Heart right ventricle (tissue), 16 donors: ENCODE measurements around the gene MIGA1. TPM values are rescaled to one million over a fixed set of nuclear protein-coding genes. Genes with fewer than 3 reads are reported as not detected.

Source experiments
- ATAC-seq, 8 donors: fragments of 200-7000 bp; cut with Tn5 transposase; one replicate each; pipeline ENCODE4 v1.9.1; 2020; ENCODE audit warnings: mild to moderate bottlenecking in 8 of 8, moderate library complexity in 8 of 8, moderate number of reproducible peaks in 1 of 8
- DNase-seq, 2 donors: peaks; one replicate each; pipeline ENCODE4 v3.0.0-alpha.2; 2020
- H3K27ac ChIP-seq, 10 donors: fragments of 200-600 bp; sonication (generic) in 2 of 10; one replicate each; pipeline versions ENCODE4 v1.5.0 to v1.8.0; 2020 to 2022; ENCODE audit warnings: mild to moderate bottlenecking in 3 of 10
- H3K27me3 ChIP-seq, 7 donors: fragments of 200-600 bp; one replicate each; pipeline ENCODE4 v1.8.0; 2021 to 2022; ENCODE audit warnings: mild to moderate bottlenecking in 2 of 7
- H3K36me3 ChIP-seq, 9 donors: fragments of 200-600 bp; sonication (generic) in 1 of 9; one replicate each; pipeline versions ENCODE4 v1.5.0 to v1.8.0; 2020 to 2022; ENCODE audit warnings: mild to moderate bottlenecking in 2 of 9
- H3K4me1 ChIP-seq, 9 donors: fragments of 200-600 bp; sonication (generic) in 1 of 9; one replicate each; pipeline versions ENCODE4 v1.5.0 to v1.8.0; 2020 to 2022; ENCODE audit warnings: mild to moderate bottlenecking in 4 of 9
- H3K4me3 ChIP-seq, 10 donors: fragments of 200-600 bp; sonication (generic) in 2 of 10; one replicate each; pipeline versions ENCODE4 v1.5.0 to v1.8.0; 2020 to 2022; ENCODE audit warnings: mild to moderate bottlenecking in 7 of 10, moderate library complexity in 2 of 10
- H3K9me3 ChIP-seq, 11 donors: fragments of 200-600 bp in 10 of 11; sonication (generic) in 2 of 11; one replicate each; pipeline versions ENCODE4 v1.5.0 to v1.8.0; 2013 to 2022; ENCODE audit warnings: mild to moderate bottlenecking in 2 of 11, control low read depth in 1 of 11, moderate library complexity in 1 of 11
- CTCF ChIP-seq, 9 donors: fragments of 200-600 bp; sonication (generic) in 2 of 9; IDR thresholded peaks; one replicate each; pipeline versions ENCODE4 v1.5.0 to v1.8.0; 2021 to 2022; ENCODE audit warnings: antibody characterized with exemption in 9 of 9, mild to moderate bottlenecking in 5 of 9, moderate library complexity in 1 of 9
- WGBS, 2 donors: extraction: QIAGEN DNeasy Blood & Tissue Kit; methylation state at CpG; one replicate each; pipeline ENCODE4 v1.1.7; 2013; ENCODE audit warnings: inconsistent platforms in 1 of 2; 5-methylcytosine and 5-hydroxymethylcytosine counted together
- intact Hi-C, 10 donors: fragments of 100-400 bp; cut with DNase I; formaldehyde crosslinking; loops; one replicate each; pipeline versions ENCODE4 v1.11.1 to v1.14.2; 2022
- polyA plus RNA-seq, 2 donors: library from polyadenylated mRNA; stranded (reverse); fragments of 200-250 nt; gene quantifications; one replicate each; pipeline ENCODE4 v1.2.3, GENCODE V29; 2013
- total RNA-seq, 10 donors: library from RNA; stranded (reverse); fragmentation: NEBNext Ultra II Directional in 3 of 10; extraction: Animal tissue kit (Norgen Biotek cat#: 25700) in 3 of 10; gene quantifications; one replicate each; pipeline versions ENCODE4 v1.2.1 to v1.2.4, GENCODE V29; 2021 to 2023
- donor health status: Arrhythmogenic right ventricular cardiomyopathy.
- donor health status: ischemic (EF 13 %, LVEDD 7.1; RV severe dilation, severe dysfunction).
- donor health status: healthy with polysubstance abuse.
- donor health status: DM: no; HTN: yes; CAD: no.
- donor health status: DM: no; HTN: no; CAD: no.
- donor health status: ischemic (EF 25% LVEDD 6.9; RV normal size, moderate dysfunction).
- donor health status: ischemic (EF 25% LVEDD 5.7; RV mildly dilated, moderate dysfunction).
- donor health status: healthy.
- donor health status: DM: yes; HTN: yes; CAD: no.
- donor health status: Ischemic cardiomyopathy.
- donor health status: ischemic (EF 35%, LVEDD 5.7; RV mildly dilated, moderate dysfunction).
- donor health status: nonischemic (EF 11% LVEDD 7.7; RV severe dilation, severe dysfunction).
- donor health status: DM: yes; HTN: yes; CAD: no.
- donor health status: PGD.
- donor health status: ischemic (EF 29% LVEDD 5.4; RV normal size, mild dysfunction).
- donor health status: nonischemic (EF 23%, LVEDD 6.1; RV moderate dilation, normal function).

The MIGA1 gene
- total and polyA plus RNA-seq, 12 donors: 2.4 to 14.8 (median 11.5) TPM

GRCh38 chr1:77794550-77794949 is 15.1 kb downstream of the MIGA1 start:
- peaks cover 0 to 69% (median 0%) of the 10 kb centered on the region in 9 donors for H3K36me3 ChIP-seq
- no peak for TF ChIP-seq CTCF (IDR thresholded peaks at IDR 0.05)
- 97% methylated on average over 3 of the region's 3 CpGs for WGBS, 2 donors
- H3K4me1 ChIP-seq: peaks cover 0 to 17% (median 0%) of the 10 kb centered on the region in 9 donors
- intact Hi-C loops: no loop called here
- no peak overlapping the region for H3K4me3 ChIP-seq
- no peak for DNase-seq
- no peak for ATAC-seq
- no peaks in the 10 kb centered on the region for H3K9me3 ChIP-seq
- H3K27ac ChIP-seq: no peak overlapping the region
- H3K27me3 ChIP-seq: no peaks in the 10 kb centered on the region

- ATAC-seq: no peak
- intact Hi-C loops: no loop called here
Measured at GRCh38 chr1:77796695-77797405, 17.4 kb downstream of the MIGA1 start.

GRCh38 chr1:77797991-77798390 is 18.5 kb downstream of the MIGA1 start:
- no peak for ATAC-seq
- no peak overlapping the region for H3K4me3 ChIP-seq
- intact Hi-C loops: no loop called here
- no peaks in the 10 kb centered on the region for H3K27me3 ChIP-seq
- no peak overlapping the region for H3K27ac ChIP-seq
- DNase-seq: no peak
- TF ChIP-seq CTCF (IDR thresholded peaks at IDR 0.05): no peak
- H3K36me3 ChIP-seq: peaks cover 0 to 73% (median 0%) of the 10 kb centered on the region in 9 donors
- peaks cover 0 to 17% (median 0%) of the 10 kb centered on the region in 9 donors for H3K4me1 ChIP-seq
- H3K9me3 ChIP-seq: no peaks in the 10 kb centered on the region

More at GRCh38 chr1:77796695-77797405, 17.4 kb downstream of the MIGA1 start:
- 85% methylated on average over 5 of the region's 5 CpGs for WGBS, 2 donors
- DNase-seq: no peak
- Histone ChIP-seq H3K36me3 (peaks cover 0 to 73% (median 0%) of the 10 kb centered on the region in 9 donors), H3K9me3 (no peaks in the 10 kb centered on the region), H3K27ac (no peak overlapping the region), H3K27me3 (no peaks in the 10 kb centered on the region), H3K4me3 (no peak overlapping the region), H3K4me1 (peaks cover 0 to 17% (median 0%) of the 10 kb centered on the region in 9 donors)
- no peak for TF ChIP-seq CTCF (IDR thresholded peaks at IDR 0.05)

GRCh38 chr1:77802026-77802425 is 22.6 kb downstream of the MIGA1 start:
- 94 to 99% methylated on average over 2 of the region's 2 CpGs for WGBS, 2 donors
- Histone ChIP-seq H3K27me3 (no peaks in the 10 kb centered on the region), H3K27ac (no peak overlapping the region), H3K36me3 (peaks cover 0 to 80% (median 18%) of the 10 kb centered on the region in 9 donors), H3K4me1 (peaks cover 0 to 15% (median 0%) of the 10 kb centered on the region in 9 donors), H3K9me3 (no peaks in the 10 kb centered on the region), H3K4me3 (no peak overlapping the region)
- intact Hi-C loops: loop anchor here in 1 of 10 donors (10.0 kb wide), 1 partner anchor 47 kb away; the partner anchor contains the start of gene USP33
- DNase-seq (no peak), ATAC-seq (no peak)
- no peak for TF ChIP-seq CTCF (IDR thresholded peaks at IDR 0.05)
